Measurements from ENCODE around the gene ADAD2.
A peak's percentile ranks its signal among the peaks of the same experiment; 100 is the strongest.

The ADAD2 gene

GRCh38 chr16:84177741-84178073 is 13.2 kb upstream of the ADAD2 start:
- H3K23ac ChIP-seq (ENCODE audit: low read length) = no peak overlapping the region
- peak overlapping the region; percentile 40 for H4K91ac ChIP-seq (ENCODE audit: low read depth, low read length)
- no peaks in the 10 kb centered on the region for H3K27me3 ChIP-seq (ENCODE audit: insufficient read depth, low read length)
- DNase-seq = peak; percentile 32
- peak overlapping the region; percentile 28 for H3K14ac ChIP-seq (ENCODE audit: low read length)
- peak overlapping the region; percentile 30 for H4K8ac ChIP-seq (ENCODE audit: low read depth, low read length)
- H3K4me3 ChIP-seq (ENCODE audit: low read depth, low read length) = no peak overlapping the region
- H4K12ac ChIP-seq (ENCODE audit: low read depth, low read length) = no peak overlapping the region
- no peak overlapping the region for H3K4ac ChIP-seq (ENCODE audit: low read depth, low read length)
- H2AFZ ChIP-seq (ENCODE audit: insufficient read depth, low read length, poor library complexity) = no peak overlapping the region
- WGBS (ENCODE audit: extremely low coverage, insufficient coverage, insufficient read length) = no CpG with 5 or more reads among the region's 9 CpGs
- peak overlapping the region; percentile 46 for H3K27ac ChIP-seq (ENCODE audit: low read depth, low read length)
- peaks cover 21 to 22% of the 10 kb centered on the region in 2 experiments for H3K4me1 ChIP-seq (ENCODE audit: control insufficient read depth in 1 of 2, insufficient read depth in 2 of 2, low read length in 2 of 2)
- H3K18ac ChIP-seq (ENCODE audit: low read length) = peak overlapping the region; percentile 20
- H3K9me3 ChIP-seq (ENCODE audit: insufficient read depth, low read depth, low read length) = no peaks in the 10 kb centered on the region
- H3K4me2 ChIP-seq (ENCODE audit: low read length) = no peak overlapping the region
- peak overlapping the region; percentile 59 for H2BK120ac ChIP-seq (ENCODE audit: insufficient read depth, low read length, poor library complexity)
- H3K36me3 ChIP-seq (ENCODE audit: control insufficient read depth in 1 of 2, insufficient read depth in 2 of 2, low read length in 2 of 2) = peaks cover 46% of the 10 kb centered on the region in 2 experiments
- peaks cover 8% of the 10 kb centered on the region for H3K79me1 ChIP-seq (ENCODE audit: low read length)
- H3K9ac ChIP-seq (ENCODE audit: low read length) = no peak overlapping the region
- peak overlapping the region; percentile 8 for H2BK5ac ChIP-seq (ENCODE audit: low read depth, low read length, poor library complexity)
- H2AK5ac ChIP-seq (ENCODE audit: low read length) = no peak overlapping the region
- H2BK12ac ChIP-seq (ENCODE audit: low read length) = peak overlapping the region; percentile 9
- H3K79me2 ChIP-seq (ENCODE audit: control insufficient read depth, insufficient read depth, low read length, poor library complexity) = peaks cover 4% of the 10 kb centered on the region

- WGBS (ENCODE audit: extremely low coverage, insufficient coverage, insufficient read length) = no CpG with 5 or more reads among the region's 15 CpGs
- H3K14ac ChIP-seq (ENCODE audit: low read length) = no peak overlapping the region
- peak overlapping the region; percentile 34 for H3K18ac ChIP-seq (ENCODE audit: low read length)
Observed at GRCh38 chr16:84178146-84178765, 12.7 kb upstream of the ADAD2 start.

GRCh38 chr16:84178892-84179611 is 11.9 kb upstream of the ADAD2 start:
- Histone ChIP-seq H3K9ac (ENCODE audit: low read length) (no peak overlapping the region), H3K4me2 (ENCODE audit: low read length) (no peak overlapping the region), H2AFZ (ENCODE audit: insufficient read depth, low read length, poor library complexity) (no peak overlapping the region), H3K14ac (ENCODE audit: low read length) (no peak overlapping the region), H2BK12ac (ENCODE audit: low read length) (no peak overlapping the region), H4K12ac (ENCODE audit: low read depth, low read length) (no peak overlapping the region), H3K23ac (ENCODE audit: low read length) (no peak overlapping the region), H3K27me3 (ENCODE audit: insufficient read depth, low read length) (no peaks in the 10 kb centered on the region), H3K4me3 (ENCODE audit: low read depth, low read length) (no peak overlapping the region), H2AK5ac (ENCODE audit: low read length) (no peak overlapping the region), H3K4me1 (ENCODE audit: control insufficient read depth in 1 of 2, insufficient read depth in 2 of 2, low read length in 2 of 2) (peaks cover 21 to 22% of the 10 kb centered on the region in 2 experiments), H3K18ac (ENCODE audit: low read length) (no peak overlapping the region), H2BK120ac (ENCODE audit: insufficient read depth, low read length, poor library complexity) (no peak overlapping the region), H3K36me3 (ENCODE audit: control insufficient read depth in 1 of 2, insufficient read depth in 2 of 2, low read length in 2 of 2) (peaks cover 59% of the 10 kb centered on the region in 2 experiments), H3K9me3 (ENCODE audit: insufficient read depth, low read depth, low read length) (no peaks in the 10 kb centered on the region), H4K8ac (ENCODE audit: low read depth, low read length) (no peak overlapping the region), H3K27ac (ENCODE audit: low read depth, low read length) (peak overlapping the region; percentile 68), H3K4ac (ENCODE audit: low read depth, low read length) (no peak overlapping the region), H4K91ac (ENCODE audit: low read depth, low read length) (no peak overlapping the region), H2BK5ac (ENCODE audit: low read depth, low read length, poor library complexity) (no peak overlapping the region), H3K79me2 (ENCODE audit: control insufficient read depth, insufficient read depth, low read length, poor library complexity) (peaks cover 4% of the 10 kb centered on the region), H3K79me1 (ENCODE audit: low read length) (peaks cover 8% of the 10 kb centered on the region)
- DNase-seq = no peak
- WGBS (ENCODE audit: extremely low coverage, insufficient coverage, insufficient read length) = no CpG with 5 or more reads among the region's 28 CpGs

More at GRCh38 chr16:84178146-84178765, 12.7 kb upstream of the ADAD2 start:
- H3K4me1 ChIP-seq (ENCODE audit: control insufficient read depth in 1 of 2, insufficient read depth in 2 of 2, low read length in 2 of 2) = peaks cover 21 to 22% of the 10 kb centered on the region in 2 experiments
- no peak overlapping the region for H2BK120ac ChIP-seq (ENCODE audit: insufficient read depth, low read length, poor library complexity)
- H4K12ac ChIP-seq (ENCODE audit: low read depth, low read length) = no peak overlapping the region
- H4K8ac ChIP-seq (ENCODE audit: low read depth, low read length) = no peak overlapping the region
- H2BK12ac ChIP-seq (ENCODE audit: low read length) = peak overlapping the region; percentile 20
- H4K91ac ChIP-seq (ENCODE audit: low read depth, low read length) = peak overlapping the region; percentile 48
- peaks cover 8% of the 10 kb centered on the region for H3K79me1 ChIP-seq (ENCODE audit: low read length)
- H2AFZ ChIP-seq (ENCODE audit: insufficient read depth, low read length, poor library complexity) = no peak overlapping the region
- H2AK5ac ChIP-seq (ENCODE audit: low read length) = no peak overlapping the region
- no peak for DNase-seq
- peaks cover 4% of the 10 kb centered on the region for H3K79me2 ChIP-seq (ENCODE audit: control insufficient read depth, insufficient read depth, low read length, poor library complexity)
- no peak overlapping the region for H3K23ac ChIP-seq (ENCODE audit: low read length)
- peak overlapping the region; percentile 68 for H3K27ac ChIP-seq (ENCODE audit: low read depth, low read length)
- H3K27me3 ChIP-seq (ENCODE audit: insufficient read depth, low read length) = no peaks in the 10 kb centered on the region
- no peak overlapping the region for H3K9ac ChIP-seq (ENCODE audit: low read length)
- no peak overlapping the region for H3K4me3 ChIP-seq (ENCODE audit: low read depth, low read length)
- no peak overlapping the region for H3K4ac ChIP-seq (ENCODE audit: low read depth, low read length)
- H3K9me3 ChIP-seq (ENCODE audit: insufficient read depth, low read depth, low read length) = no peaks in the 10 kb centered on the region
- peaks cover 51 to 52% of the 10 kb centered on the region in 2 experiments for H3K36me3 ChIP-seq (ENCODE audit: control insufficient read depth in 1 of 2, insufficient read depth in 2 of 2, low read length in 2 of 2)
- H3K4me2 ChIP-seq (ENCODE audit: low read length) = no peak overlapping the region
- peak overlapping the region; percentile 24 for H2BK5ac ChIP-seq (ENCODE audit: low read depth, low read length, poor library complexity)

- Histone ChIP-seq H4K91ac (ENCODE audit: low read depth, low read length) (no peak overlapping the region), H2AFZ (ENCODE audit: insufficient read depth, low read length, poor library complexity) (no peak overlapping the region), H3K9me3 (ENCODE audit: insufficient read depth, low read depth, low read length) (no peaks in the 10 kb centered on the region)
Observed at GRCh38 chr16:84179612-84180320, 11.2 kb upstream of the ADAD2 start.

More at GRCh38 chr16:84179612-84180320, 11.2 kb upstream of the ADAD2 start:
- peaks cover 4% of the 10 kb centered on the region for H3K79me2 ChIP-seq (ENCODE audit: control insufficient read depth, insufficient read depth, low read length, poor library complexity)
- H3K14ac ChIP-seq (ENCODE audit: low read length) = no peak overlapping the region
- H2AK5ac ChIP-seq (ENCODE audit: low read length) = no peak overlapping the region
- H4K12ac ChIP-seq (ENCODE audit: low read depth, low read length) = no peak overlapping the region
- no peak overlapping the region for H2BK5ac ChIP-seq (ENCODE audit: low read depth, low read length, poor library complexity)
- H3K4me1 ChIP-seq (ENCODE audit: control insufficient read depth in 1 of 2, insufficient read depth in 2 of 2, low read length in 2 of 2) = peaks cover 21 to 22% of the 10 kb centered on the region in 2 experiments
- H3K79me1 ChIP-seq (ENCODE audit: low read length) = peaks cover 8% of the 10 kb centered on the region
- no peak for DNase-seq
- H3K4me3 ChIP-seq (ENCODE audit: low read depth, low read length) = no peak overlapping the region
- no peak overlapping the region for H3K4me2 ChIP-seq (ENCODE audit: low read length)
- no peak overlapping the region for H3K4ac ChIP-seq (ENCODE audit: low read depth, low read length)
- H2BK120ac ChIP-seq (ENCODE audit: insufficient read depth, low read length, poor library complexity) = no peak overlapping the region
- no peak overlapping the region for H2BK12ac ChIP-seq (ENCODE audit: low read length)
- peaks cover 64 to 65% of the 10 kb centered on the region in 2 experiments for H3K36me3 ChIP-seq (ENCODE audit: control insufficient read depth in 1 of 2, insufficient read depth in 2 of 2, low read length in 2 of 2)
- no CpG with 5 or more reads among the region's 33 CpGs for WGBS (ENCODE audit: extremely low coverage, insufficient coverage, insufficient read length)
- H3K27me3 ChIP-seq (ENCODE audit: insufficient read depth, low read length) = no peaks in the 10 kb centered on the region
- H3K9ac ChIP-seq (ENCODE audit: low read length) = no peak overlapping the region
- no peak overlapping the region for H3K23ac ChIP-seq (ENCODE audit: low read length)
- no peak overlapping the region for H3K27ac ChIP-seq (ENCODE audit: low read depth, low read length)
- no peak overlapping the region for H3K18ac ChIP-seq (ENCODE audit: low read length)
- H4K8ac ChIP-seq (ENCODE audit: low read depth, low read length) = no peak overlapping the region
